Gastroesophageal sphincter (tissue), 4 donors: Measurements from ENCODE around the gene CD27. TPM values are rescaled to one million over a fixed set of nuclear protein-coding genes. Genes with fewer than 3 reads are reported as not detected.

Source experiments
- ATAC-seq: fragments of 150-250 bp; one replicate; pipeline ENCODE4 v1.9.1; 2016; ENCODE audit warnings: mild to moderate bottlenecking, moderate library complexity
- H3K27ac ChIP-seq, 4 donors: fragments of 200-600 bp; sonication (generic) in 3 of 4; 1 replicate in 3 of 4; 2 replicates in 1 of 4; pipeline ENCODE4 v1.5.1; 2016 to 2019
- H3K27me3 ChIP-seq: fragments of 200-600 bp; sonication (generic); one replicate; pipeline ENCODE4 v1.5.1; 2019
- H3K36me3 ChIP-seq, 2 donors: fragments of 200-600 bp; sonication (generic); one replicate each; pipeline ENCODE4 v1.5.1; 2019; ENCODE audit warnings: control low read depth in 1 of 2
- H3K4me1 ChIP-seq, 3 donors: fragments of 200-600 bp; sonication (generic); 1 replicate in 2 of 3; 2 replicates in 1 of 3; pipeline ENCODE4 v1.5.1; 2016 to 2019; ENCODE audit warnings: control low read depth in 2 of 3
- H3K4me3 ChIP-seq, 2 donors: fragments of 200-600 bp; sonication (generic); one replicate each; pipeline ENCODE4 v1.5.1; 2019; ENCODE audit warnings: mild to moderate bottlenecking in 1 of 2, moderate library complexity in 1 of 2
- H3K9me3 ChIP-seq, 3 donors: fragments of 200-600 bp; sonication (generic); one replicate each; pipeline ENCODE4 v1.5.1; 2017 to 2019; ENCODE audit warnings: control low read depth in 2 of 3
- CTCF ChIP-seq, 4 experiments: fragments of 200-600 bp in 2 of 4; fragments of 450-650 bp in 2 of 4; sonication (generic) in 1 of 4; IDR thresholded peaks; one replicate each; pipeline ENCODE4 v1.5.1; 2017 to 2019; ENCODE audit warnings: antibody characterized with exemption in 4 of 4, mild to moderate bottlenecking in 2 of 4, moderate library complexity in 2 of 4
- EP300 ChIP-seq: sonication (generic); formaldehyde crosslinking; IDR thresholded peaks from one replicate; pipeline ENCODE4 v1.6.1; 2017; ENCODE audit warnings: antibody characterized with exemption, mild to moderate bottlenecking
- POLR2A ChIP-seq, 2 donors: fragments of 450-650 bp; IDR thresholded peaks; one replicate each; pipeline ENCODE4 v1.6.1; 2017; ENCODE audit warnings: antibody characterized with exemption in 2 of 2, mild to moderate bottlenecking in 2 of 2, moderate library complexity in 1 of 2
- POLR2AphosphoS5 ChIP-seq: sonication (generic); formaldehyde crosslinking; IDR thresholded peaks from one replicate; pipeline ENCODE4 v1.6.1; 2017; ENCODE audit warnings: antibody characterized with exemption
- WGBS, 2 donors: methylation state at CpG; one replicate each; pipeline ENCODE4 v1.1.5; 2018; ENCODE audit warnings: low coverage in 1 of 2; 5-methylcytosine and 5-hydroxymethylcytosine counted together
- total RNA-seq, 4 donors: library from RNA; depleted of rRNA; stranded (reverse); fragments of >200 nt; gene quantifications; one replicate each; pipeline ENCODE4 v1.1.0, GENCODE V29; 2016

CD27 gene
- total RNA-seq, 4 donors from 2014 or later, result 0.45 to 0.89 TPM; not detected in 2

- no peaks in the 10 kb centered on the region for H3K9me3 ChIP-seq
- H3K27ac ChIP-seq, result no peak overlapping the region
- no peak for ATAC-seq
- peaks cover 0 to 92% of the 10 kb centered on the region in 2 donors for H3K36me3 ChIP-seq
- H3K4me3 ChIP-seq, result no peak overlapping the region
- TF ChIP-seq POLR2A (IDR thresholded peaks at IDR 0.05) (no peak), CTCF (IDR thresholded peaks at IDR 0.05) (no peak), POLR2AphosphoS5 (no peak), EP300 (no peak)
- no peaks in the 10 kb centered on the region for H3K27me3 ChIP-seq
- WGBS, 2 donors, result 100% methylated on average over 1 of the region's 2 CpGs; no CpG with 5 or more reads in 1 of the 2 donors
- peaks cover 0 to 28% (median 0%) of the 10 kb centered on the region in 3 donors for H3K4me1 ChIP-seq
These were observed 14.2 kb downstream of the CD27 start for GRCh38 chr12:6459004-6459337.

GRCh38 chr12:6460751-6461371 is 16.1 kb downstream of the CD27 start:
- peaks cover 0 to 91% of the 10 kb centered on the region in 2 donors for H3K36me3 ChIP-seq
- 80 to 88% methylated on average over 4 to 9 of the region's 10 CpGs for WGBS, 2 donors
- peak overlapping the region in 3 of 4 donors; percentile 5 to 60 (median 54) for H3K27ac ChIP-seq
- no peaks in the 10 kb centered on the region for H3K27me3 ChIP-seq
- no peak overlapping the region for H3K4me3 ChIP-seq
- ATAC-seq, result no peak
- peaks cover 0 to 40% (median 0%) of the 10 kb centered on the region in 3 donors for H3K4me1 ChIP-seq
- TF ChIP-seq EP300, result no peak
- no peak for TF ChIP-seq POLR2A (IDR thresholded peaks at IDR 0.05)
- TF ChIP-seq CTCF (IDR thresholded peaks at IDR 0.05), result no peak
- TF ChIP-seq POLR2AphosphoS5, result no peak
- no peaks in the 10 kb centered on the region for H3K9me3 ChIP-seq

- peaks cover 0 to 92% of the 10 kb centered on the region in 2 donors for H3K36me3 ChIP-seq
- peak overlapping the region in 3 of 4 donors; percentile 5 to 60 (median 54) for H3K27ac ChIP-seq
- ATAC-seq, result peak; percentile 39
These were observed 16.9 kb downstream of the CD27 start for GRCh38 chr12:6461401-6462233.

GRCh38 chr12:6462234-6462995 is 17.7 kb downstream of the CD27 start:
- Histone ChIP-seq H3K9me3 (no peaks in the 10 kb centered on the region), H3K27me3 (no peaks in the 10 kb centered on the region), H3K4me1 (peaks cover 0 to 55% (median 0%) of the 10 kb centered on the region in 3 donors), H3K4me3 (no peak overlapping the region), H3K27ac (peak overlapping the region in 3 of 4 donors; percentile 5 to 60 (median 54)), H3K36me3 (peaks cover 0 to 84% of the 10 kb centered on the region in 2 donors)
- 76 to 79% methylated on average over 10 to 13 of the region's 14 CpGs for WGBS, 2 donors
- ATAC-seq, result no peak
- TF ChIP-seq EP300, result no peak
- TF ChIP-seq POLR2A (IDR thresholded peaks at IDR 0.05), result no peak
- TF ChIP-seq CTCF (IDR thresholded peaks at IDR 0.05), result no peak
- TF ChIP-seq POLR2AphosphoS5, result no peak

More at GRCh38 chr12:6461401-6462233, 16.9 kb downstream of the CD27 start:
- TF ChIP-seq POLR2AphosphoS5 (no peak), CTCF (IDR thresholded peaks at IDR 0.05) (no peak), POLR2A (IDR thresholded peaks at IDR 0.05) (no peak), EP300 (no peak)
- no peak overlapping the region for H3K4me3 ChIP-seq
- H3K9me3 ChIP-seq, result no peaks in the 10 kb centered on the region
- no peaks in the 10 kb centered on the region for H3K27me3 ChIP-seq
- H3K4me1 ChIP-seq, result peaks cover 0 to 47% (median 0%) of the 10 kb centered on the region in 3 donors
- 64 to 75% methylated on average over 3 of the region's 15 CpGs for WGBS, 2 donors
